Measurements from ENCODE around the gene FAM20A.

Gene FAM20A

DNA sequence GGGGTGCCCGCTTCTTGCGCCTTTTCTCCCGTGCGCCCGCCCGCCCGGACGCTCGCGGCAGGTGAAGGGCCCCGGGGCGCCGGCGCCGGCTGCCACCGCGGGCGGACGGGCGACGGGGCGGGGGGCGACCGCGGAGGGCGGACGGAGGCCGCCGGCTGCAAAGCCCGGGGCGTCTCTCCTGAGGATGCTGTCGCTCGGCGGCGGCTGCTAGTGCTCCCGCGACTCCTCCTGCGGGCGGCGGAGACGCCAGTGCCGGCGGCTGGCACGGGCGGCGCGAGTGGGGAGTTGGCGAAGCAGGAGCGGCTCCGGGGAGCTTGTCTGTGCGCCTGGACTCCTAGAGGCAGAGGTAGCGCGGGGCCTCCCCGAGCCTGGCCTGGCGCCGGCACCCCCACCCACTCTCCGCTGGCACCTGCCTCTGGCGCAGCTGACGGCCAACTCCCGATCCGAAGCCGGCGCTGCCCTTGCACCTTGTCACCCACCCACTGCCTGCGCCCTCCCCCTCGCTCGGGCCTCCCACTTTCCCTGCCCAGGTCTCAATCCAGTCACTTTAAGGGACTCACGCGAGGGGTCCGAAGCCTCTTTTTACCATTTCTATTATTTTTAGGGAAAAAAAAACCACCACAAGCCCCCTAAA is at the start of gene FAM20A:
FAM20A (minus strand) TSS at position 437 of the 634 bp plus-strand sequence. CDS start 701 bp downstream, outside the sequence.
- in situ Hi-C loops (cut with MboI; ENCODE audit: low sequenced_read_pairs), result no loop called here

- in situ Hi-C loops (cut with MboI; ENCODE audit: low sequenced_read_pairs), result no loop called here
These were observed 48.2 kb upstream of the FAM20A start for GRCh38 chr17:68649324-68649723.

DNA sequence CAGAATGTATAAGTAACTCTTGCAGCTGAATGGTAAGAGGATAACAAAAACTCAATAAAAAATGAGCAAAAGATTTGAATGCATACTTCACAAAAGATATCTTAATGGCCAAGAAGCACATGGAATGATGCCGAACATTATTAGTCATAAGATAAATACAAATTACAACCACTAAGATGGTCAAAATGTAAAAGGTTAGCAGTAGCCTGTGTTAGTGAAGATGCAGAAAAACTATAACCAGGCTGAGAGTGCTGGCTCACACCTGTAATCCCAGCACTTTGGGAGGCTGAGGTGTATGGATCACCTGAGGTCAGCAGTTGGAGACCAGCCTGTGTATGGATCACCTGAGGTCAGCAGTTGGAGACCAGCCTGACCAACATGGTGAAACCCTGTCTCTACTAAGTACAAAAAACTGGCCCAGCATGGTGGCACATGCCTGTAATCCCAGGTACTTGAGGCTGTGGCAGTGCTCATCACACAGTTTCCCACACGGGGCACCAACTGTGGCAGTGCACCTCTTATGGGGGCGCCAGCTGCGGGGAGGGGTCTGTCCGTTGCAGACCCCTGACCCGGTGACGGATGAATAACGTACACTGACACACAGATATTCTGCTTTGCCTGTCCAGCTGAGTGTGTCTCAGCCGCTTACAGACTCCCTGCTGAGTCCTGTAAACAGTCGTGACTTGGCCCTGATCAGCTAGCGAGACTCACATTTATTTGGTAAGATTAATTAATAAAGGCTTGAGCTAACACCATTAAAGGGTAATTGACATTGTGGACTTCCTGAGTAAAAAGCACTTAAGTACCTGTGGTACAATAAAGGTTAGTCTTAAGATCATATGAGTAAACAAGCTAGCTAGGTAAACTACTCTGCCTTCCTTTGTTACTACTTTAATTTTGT is 45.7 kb upstream of the FAM20A start:
- in situ Hi-C loops (cut with MboI; ENCODE audit: low sequenced_read_pairs), result no loop called here

GRCh38 chr17:68642118-68642412 is 40.9 kb upstream of the FAM20A start:
- in situ Hi-C loops (cut with MboI; ENCODE audit: low sequenced_read_pairs), result no loop called here

DNA sequence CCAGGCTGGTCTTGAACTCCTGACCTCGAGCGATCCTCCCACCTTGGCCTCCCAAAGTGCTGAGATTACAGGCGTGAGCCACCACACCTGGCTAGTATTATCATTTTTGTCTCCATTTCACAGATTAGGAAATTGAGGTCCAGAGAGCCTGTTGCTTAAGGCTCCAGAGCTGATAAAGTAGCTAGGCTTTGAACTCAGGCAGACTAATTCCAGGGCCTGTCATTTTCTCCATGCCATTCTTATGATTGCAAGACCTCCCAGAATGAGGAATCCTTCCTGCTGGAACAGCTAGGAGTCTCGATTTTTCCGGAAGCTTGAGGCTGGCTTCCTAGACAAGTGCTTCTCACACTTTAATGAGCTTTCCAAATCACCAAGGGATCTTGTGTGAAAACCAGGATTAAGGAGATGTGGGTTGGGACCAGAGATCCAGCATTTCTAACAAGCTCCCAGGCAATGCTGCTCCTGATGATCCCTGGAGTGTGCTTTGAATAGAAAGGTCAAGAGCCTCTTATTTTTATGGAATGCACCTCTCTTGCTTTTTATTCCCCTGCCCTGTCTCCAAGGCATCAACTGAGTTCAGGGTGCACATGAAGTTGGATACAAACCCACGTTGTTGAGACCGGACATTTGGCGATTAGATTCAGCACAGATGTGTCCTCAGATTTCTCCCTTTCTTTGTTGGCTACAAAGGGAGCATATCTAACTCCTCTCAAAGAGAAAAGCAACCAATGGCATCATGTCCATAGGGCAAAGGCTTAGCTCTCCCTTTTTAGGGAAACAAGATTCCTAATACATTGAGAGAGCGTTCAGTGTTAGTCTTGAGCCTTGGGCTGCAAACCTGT is 40.3 kb upstream of the FAM20A start:
- in situ Hi-C loops (cut with MboI; ENCODE audit: low sequenced_read_pairs), result no loop called here

DNA sequence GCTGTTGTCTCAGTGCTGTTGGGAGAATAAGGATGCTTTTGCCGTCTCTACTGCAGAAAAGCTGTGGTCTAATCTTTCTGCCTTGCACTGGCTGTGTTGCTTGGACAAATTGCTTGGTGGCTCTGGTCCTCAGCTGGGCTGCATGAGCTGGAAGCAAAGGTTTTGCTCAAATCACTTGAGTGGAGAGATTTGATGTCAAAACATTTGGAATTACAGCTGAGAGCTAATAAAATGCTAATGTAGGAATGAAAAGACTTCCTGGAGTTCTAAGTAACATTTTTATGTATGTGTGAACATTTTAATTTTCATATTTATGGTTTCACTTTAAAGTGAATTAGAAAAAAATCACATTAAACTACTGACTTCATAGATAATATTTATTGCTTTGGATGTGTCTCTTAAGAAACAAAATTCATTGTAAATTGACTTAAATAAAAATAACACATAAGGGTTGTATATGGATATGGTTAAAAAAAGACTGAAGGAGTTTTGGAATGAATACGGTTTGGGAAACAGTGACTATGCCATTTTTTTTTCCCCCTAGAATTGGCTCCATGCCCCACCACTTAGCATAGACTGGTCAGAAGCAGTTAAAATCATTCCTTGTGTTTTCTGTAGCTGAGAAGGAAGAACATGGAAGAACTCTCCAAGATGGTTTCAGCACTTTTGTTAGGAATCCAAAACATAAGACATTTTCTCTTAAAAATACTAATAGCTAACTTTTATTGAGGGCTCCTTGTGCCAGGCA is 39.2 kb upstream of the FAM20A start:
- in situ Hi-C loops (cut with MboI; ENCODE audit: low sequenced_read_pairs), result no loop called here

- in situ Hi-C loops (cut with MboI; ENCODE audit: low sequenced_read_pairs), result no loop called here
These were observed 33.2 kb upstream of the FAM20A start for GRCh38 chr17:68634345-68634876.

DNA sequence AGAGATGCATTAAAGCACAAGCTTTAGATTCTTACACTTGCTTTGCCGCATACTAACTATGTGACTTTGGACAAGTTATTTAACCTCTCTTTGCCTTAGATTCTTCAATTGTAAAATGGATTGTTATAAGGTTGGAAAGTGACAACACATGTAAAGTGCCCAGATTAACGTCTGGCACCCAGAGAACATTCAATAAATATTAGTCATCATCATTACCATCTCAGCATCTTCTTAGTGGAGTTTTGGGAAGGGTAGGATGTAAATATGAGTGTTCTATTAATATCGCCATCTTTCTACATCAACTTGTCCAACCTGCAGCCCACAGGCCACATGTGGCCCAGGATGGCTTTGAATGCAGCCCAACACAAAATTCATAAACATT is 27.4 kb upstream of the FAM20A start:
- in situ Hi-C loops (cut with MboI; ENCODE audit: low sequenced_read_pairs), result no loop called here

GRCh38 chr17:68627956-68628575 is 26.9 kb upstream of the FAM20A start:
- in situ Hi-C loops (cut with MboI; ENCODE audit: low sequenced_read_pairs), result no loop called here

GRCh38 chr17:68624381-68624780 is 23.2 kb upstream of the FAM20A start:
- in situ Hi-C loops (cut with MboI; ENCODE audit: low sequenced_read_pairs), result no loop called here

- in situ Hi-C loops (cut with MboI; ENCODE audit: low sequenced_read_pairs), result no loop called here
These were observed 22.6 kb upstream of the FAM20A start for GRCh38 chr17:68623811-68624210.

DNA sequence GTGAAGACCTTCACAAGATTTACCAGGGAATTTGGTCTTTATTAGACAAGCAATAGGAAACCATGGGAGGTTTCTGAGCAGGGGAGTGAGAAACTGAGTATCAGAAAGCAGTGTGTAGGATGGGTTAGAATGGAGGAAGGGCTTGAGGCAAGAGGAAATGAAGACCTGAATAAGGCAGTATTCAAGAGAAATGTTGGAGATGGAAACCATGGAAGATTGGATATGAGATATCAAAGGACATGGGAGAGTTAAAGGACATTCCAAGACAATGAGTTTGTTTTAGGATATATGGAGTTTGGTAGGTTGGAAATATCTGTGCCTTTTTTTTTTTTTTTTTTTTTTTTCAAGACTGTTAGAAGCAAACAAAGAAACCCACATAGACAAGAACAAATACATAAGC is 21.3 kb upstream of the FAM20A start:
- in situ Hi-C loops (cut with MboI; ENCODE audit: low sequenced_read_pairs), result no loop called here

DNA sequence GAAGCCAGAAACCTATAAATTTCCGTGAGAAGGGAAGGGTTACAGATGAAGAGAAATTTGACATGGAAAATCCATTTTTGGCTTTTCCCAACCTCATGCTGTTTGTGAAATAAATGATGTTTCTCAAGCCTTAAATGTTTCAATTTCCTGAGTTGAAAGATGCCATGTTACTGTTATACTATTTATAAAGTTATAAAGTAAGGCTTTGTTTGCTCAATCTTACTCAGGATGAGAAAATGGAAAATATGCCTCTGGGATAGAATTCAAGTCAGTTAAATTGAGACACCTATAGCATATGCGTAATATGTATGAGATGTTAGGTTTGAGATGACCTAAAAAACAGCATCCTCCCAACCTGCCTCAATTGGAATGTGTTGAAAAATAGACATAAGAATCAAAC is 19.9 kb upstream of the FAM20A start:
- in situ Hi-C loops (cut with MboI; ENCODE audit: low sequenced_read_pairs), result no loop called here

- in situ Hi-C loops (cut with MboI; ENCODE audit: low sequenced_read_pairs), result no loop called here
These were observed 15.2 kb upstream of the FAM20A start for GRCh38 chr17:68616334-68616733.

- in situ Hi-C loops (cut with MboI; ENCODE audit: low sequenced_read_pairs), result no loop called here
These were observed 13.6 kb upstream of the FAM20A start for GRCh38 chr17:68614718-68615117.

DNA sequence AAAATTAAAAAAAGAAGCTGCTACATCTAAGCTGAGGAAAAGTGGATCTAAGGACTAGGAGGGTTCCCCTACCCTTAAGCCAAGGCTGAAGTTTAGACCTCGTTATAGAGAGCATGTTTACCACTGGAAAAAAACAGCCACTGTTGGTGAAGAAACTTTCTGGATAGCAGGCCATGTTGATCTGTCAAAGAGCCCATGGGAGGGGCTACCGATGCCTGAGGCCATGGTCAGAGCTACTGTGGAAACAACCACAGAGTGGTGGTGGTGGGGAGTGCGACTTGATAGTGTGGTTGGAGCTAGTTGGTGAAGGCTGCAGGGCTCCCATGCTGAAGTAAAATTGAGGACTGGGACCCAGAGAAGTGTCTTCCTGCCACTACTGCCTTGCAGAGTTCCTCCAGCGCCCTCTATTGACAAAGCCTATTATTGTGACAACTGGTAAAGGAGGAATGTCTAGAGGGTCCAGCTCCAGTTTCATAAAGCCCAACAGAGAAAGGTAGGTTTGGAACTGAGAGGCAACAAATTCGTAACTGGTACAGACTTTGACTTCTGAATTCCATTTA is 12.7 kb upstream of the FAM20A start:
- in situ Hi-C loops (cut with MboI; ENCODE audit: low sequenced_read_pairs), result no loop called here

DNA sequence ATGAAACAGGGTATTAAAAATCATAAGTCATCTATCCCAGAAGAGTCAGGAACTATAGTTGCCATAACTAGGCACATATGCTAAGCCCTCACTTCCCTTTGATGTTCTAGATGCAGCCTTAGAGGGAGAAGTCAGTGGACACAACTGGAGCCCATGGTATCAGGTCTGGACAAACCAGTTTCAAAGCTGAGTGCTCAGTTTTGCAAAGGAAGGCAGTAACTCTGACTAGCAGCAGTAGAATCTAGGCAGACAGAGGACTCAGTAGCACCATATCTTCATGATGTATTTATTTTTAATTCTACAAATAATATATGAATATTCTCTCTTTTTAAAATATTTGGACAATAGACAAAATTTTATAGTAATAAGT is 11.7 kb upstream of the FAM20A start:
- in situ Hi-C loops (cut with MboI; ENCODE audit: low sequenced_read_pairs), result no loop called here

- in situ Hi-C loops (cut with MboI; ENCODE audit: low sequenced_read_pairs), result no loop called here
These were observed 11.2 kb upstream of the FAM20A start for GRCh38 chr17:68612209-68612922.
